Vagina (tissue), 2 donors: ENCODE data around the gene NOL4L.

Source experiments
- POLR2A ChIP-seq, 2 donors: fragments of 450-650 bp; IDR thresholded peaks; one replicate each; pipeline ENCODE4 v1.6.1; 2017; ENCODE audit warnings: antibody characterized with exemption in 2 of 2, mild to moderate bottlenecking in 2 of 2, moderate library complexity in 2 of 2
- TF ChIP-seq, protein P1 (sequence below), 3 experiments: fragments of 450-650 bp in 2 of 3; fragments of 200-600 bp in 1 of 3; sonication (generic) in 1 of 3; IDR thresholded peaks; one replicate each; pipeline ENCODE4 v1.5.1; 2017 to 2019; ENCODE audit warnings: antibody characterized with exemption in 3 of 3, mild to moderate bottlenecking in 2 of 3, moderate library complexity in 2 of 3

GRCh38 chr20:32528171-32528891 is 56.8 kb downstream of the NOL4L start:
- TF ChIP-seq, protein P1, sequence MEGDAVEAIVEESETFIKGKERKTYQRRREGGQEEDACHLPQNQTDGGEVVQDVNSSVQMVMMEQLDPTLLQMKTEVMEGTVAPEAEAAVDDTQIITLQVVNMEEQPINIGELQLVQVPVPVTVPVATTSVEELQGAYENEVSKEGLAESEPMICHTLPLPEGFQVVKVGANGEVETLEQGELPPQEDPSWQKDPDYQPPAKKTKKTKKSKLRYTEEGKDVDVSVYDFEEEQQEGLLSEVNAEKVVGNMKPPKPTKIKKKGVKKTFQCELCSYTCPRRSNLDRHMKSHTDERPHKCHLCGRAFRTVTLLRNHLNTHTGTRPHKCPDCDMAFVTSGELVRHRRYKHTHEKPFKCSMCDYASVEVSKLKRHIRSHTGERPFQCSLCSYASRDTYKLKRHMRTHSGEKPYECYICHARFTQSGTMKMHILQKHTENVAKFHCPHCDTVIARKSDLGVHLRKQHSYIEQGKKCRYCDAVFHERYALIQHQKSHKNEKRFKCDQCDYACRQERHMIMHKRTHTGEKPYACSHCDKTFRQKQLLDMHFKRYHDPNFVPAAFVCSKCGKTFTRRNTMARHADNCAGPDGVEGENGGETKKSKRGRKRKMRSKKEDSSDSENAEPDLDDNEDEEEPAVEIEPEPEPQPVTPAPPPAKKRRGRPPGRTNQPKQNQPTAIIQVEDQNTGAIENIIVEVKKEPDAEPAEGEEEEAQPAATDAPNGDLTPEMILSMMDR (IDR thresholded peaks at IDR 0.05) = no peak
- no peak for TF ChIP-seq POLR2A (IDR thresholded peaks at IDR 0.05)
